Frontal cortex (tissue), 4 donors: ENCODE data around the gene RAPGEF5. TPM values are rescaled to one million over a fixed set of nuclear protein-coding genes. Genes with fewer than 3 reads are reported as not detected.
"Not testable (repeated sequence)": the region's sequence is repeated elsewhere in the genome, so short reads cannot be mapped to it uniquely, and the experiment has no call there.

Experiments used
- DNase-seq, 2 donors: peaks; one replicate each; pipeline ENCODE4 v3.0.0; 2012; ENCODE audit warnings: low spot score in 2 of 2
- FAIRE-seq: peaks from 2 replicates; lab custom pipeline; 2012; peaks lifted over from hg19 to GRCh38; lab: Jason Lieb, UNC
- total RNA-seq: library from RNA; depleted of rRNA; stranded (reverse); fragments of >200 nt; gene quantifications from one replicate; pipeline ENCODE4 v1.2.3, GENCODE V29; 2014
- donor health status: control.
- donor health status: control.
- donor health status: control.

RAPGEF5 gene
- total RNA-seq, 1 donor from 2014 or later, result 90.9 TPM

GRCh38 chr7:22111661-22112060, 245.3 kb downstream of the RAPGEF5 start:
- no peak for DNase-seq
- FAIRE-seq, result no peak

GRCh38 chr7:22110881-22111280, 246.1 kb downstream of the RAPGEF5 start:
- FAIRE-seq (no peak), DNase-seq (no peak)

- peak; percentile 93 for FAIRE-seq
Measured at GRCh38 chr7:22110227-22110839, 246.6 kb downstream of the RAPGEF5 start.

GRCh38 chr7:22109761-22110160, 247.2 kb downstream of the RAPGEF5 start:
- FAIRE-seq (no peak), DNase-seq (no peak)

More at GRCh38 chr7:22110227-22110839, 246.6 kb downstream of the RAPGEF5 start:
- DNase-seq, result peak in 1 of 2 donors; percentile 61

GRCh38 chr7:22108151-22108845, 248.7 kb downstream of the RAPGEF5 start:
- FAIRE-seq (peak; percentile 28), DNase-seq (peak in 1 of 2 donors; percentile 31)

GRCh38 chr7:22105550-22105949, 251.4 kb downstream of the RAPGEF5 start:
- FAIRE-seq, result no peak

GRCh38 chr7:22094413-22095342, 262.3 kb downstream of the RAPGEF5 start:
- FAIRE-seq (no peak), DNase-seq (no peak)

More at GRCh38 chr7:22105550-22105949, 251.4 kb downstream of the RAPGEF5 start:
- no peak for DNase-seq

- DNase-seq (no peak), FAIRE-seq (no peak)
Measured at GRCh38 chr7:22093936-22094335, 263.0 kb downstream of the RAPGEF5 start.

- DNase-seq, result no peak
- FAIRE-seq, result no peak
Measured at GRCh38 chr7:22093001-22093400, 264.0 kb downstream of the RAPGEF5 start.

GRCh38 chr7:22090958-22091525, 265.9 kb downstream of the RAPGEF5 start:
- not testable (repeated sequence) for DNase-seq, FAIRE-seq

GRCh38 chr7:22090512-22090911, 266.4 kb downstream of the RAPGEF5 start:
- DNase-seq (no peak), FAIRE-seq (no peak)

- no peak for FAIRE-seq
- DNase-seq, result no peak
Measured at GRCh38 chr7:22090107-22090506, 266.8 kb downstream of the RAPGEF5 start.

GRCh38 chr7:22088827-22089226, 268.1 kb downstream of the RAPGEF5 start:
- FAIRE-seq (no peak), DNase-seq (no peak)

- FAIRE-seq (no peak), DNase-seq (no peak)
Measured at GRCh38 chr7:22087861-22088260, 269.1 kb downstream of the RAPGEF5 start.

- FAIRE-seq (no peak), DNase-seq (no peak)
Measured at GRCh38 chr7:22083704-22084240, 273.2 kb downstream of the RAPGEF5 start.

- FAIRE-seq (no peak), DNase-seq (peak; percentile 78 to 83)
Measured at GRCh38 chr7:22082886-22083703, 273.9 kb downstream of the RAPGEF5 start.

GRCh38 chr7:22082553-22082885, 274.4 kb downstream of the RAPGEF5 start:
- no peak for DNase-seq

GRCh38 chr7:22080219-22080618, 276.7 kb downstream of the RAPGEF5 start:
- not testable (repeated sequence) for DNase-seq, FAIRE-seq

More at GRCh38 chr7:22082553-22082885, 274.4 kb downstream of the RAPGEF5 start:
- FAIRE-seq, result no peak

GRCh38 chr7:22078872-22079271, 278.1 kb downstream of the RAPGEF5 start:
- FAIRE-seq, DNase-seq: not testable (repeated sequence)
